Measurements from ENCODE around the gene CFAP58.

The CFAP58 gene

GRCh38 chr10:104487794-104488438, 134.3 kb downstream of the CFAP58 start:
- DNase-seq: no peak

GRCh38 chr10:104488439-104488832, 134.8 kb downstream of the CFAP58 start:
- no peak for DNase-seq

- no peak for DNase-seq
These were observed 138.8 kb downstream of the CFAP58 start for GRCh38 chr10:104492329-104492940.

DNA sequence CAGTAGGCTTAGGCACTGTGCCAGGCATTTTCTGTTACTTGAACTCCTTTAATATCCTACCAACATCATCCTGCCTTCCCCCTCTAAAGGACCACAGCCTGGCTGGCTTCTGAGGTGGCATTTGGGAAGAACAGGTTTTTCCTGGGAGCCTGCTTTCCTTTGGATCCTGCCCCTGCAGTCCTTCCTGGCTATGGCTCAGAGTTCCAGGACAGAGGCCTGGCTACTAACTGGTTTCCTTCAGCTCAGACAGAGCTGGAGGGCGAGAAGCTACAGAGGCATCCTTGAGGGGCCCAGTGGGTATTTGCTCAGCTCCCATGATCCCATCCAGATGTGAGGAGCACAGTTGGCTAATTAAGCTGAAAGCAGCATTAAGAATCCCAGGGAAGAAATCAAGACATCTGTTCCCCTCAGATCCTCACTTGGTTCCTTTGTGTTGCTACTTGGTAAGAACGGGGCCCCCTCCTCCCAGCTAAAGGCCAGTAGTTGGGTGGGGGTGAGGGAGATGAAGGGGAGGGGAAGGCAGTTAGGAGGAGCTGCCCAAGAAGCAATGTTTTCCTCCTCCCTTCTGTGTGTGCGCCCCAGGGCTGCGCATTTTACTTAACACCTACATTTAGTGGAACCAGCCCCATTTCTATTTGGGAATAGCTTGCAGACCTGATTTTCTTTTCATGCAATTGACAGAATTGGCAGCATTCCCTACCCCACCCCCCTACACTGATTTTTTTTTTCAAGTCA, 144.9 kb downstream of the CFAP58 start:
- no peak for DNase-seq

DNA sequence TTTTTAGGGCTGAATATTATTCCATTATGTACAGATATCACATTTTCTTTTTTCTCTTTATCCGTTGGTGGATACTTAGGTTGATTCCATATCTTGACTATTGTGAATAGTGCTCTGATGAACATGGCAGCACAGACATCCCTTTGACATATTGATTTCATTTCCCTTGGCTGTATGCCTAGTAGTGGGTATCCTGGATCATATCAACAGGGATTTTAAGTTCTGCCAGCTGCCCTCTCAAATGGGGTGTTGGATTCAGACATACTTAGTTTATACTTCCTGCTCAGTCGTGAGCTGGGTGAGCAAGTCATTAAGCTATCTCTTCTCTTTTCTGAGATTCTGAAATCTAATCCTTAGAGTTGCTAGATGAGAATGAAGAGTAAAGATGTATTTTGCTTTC, 147.8 kb downstream of the CFAP58 start:
- no peak for DNase-seq

DNA sequence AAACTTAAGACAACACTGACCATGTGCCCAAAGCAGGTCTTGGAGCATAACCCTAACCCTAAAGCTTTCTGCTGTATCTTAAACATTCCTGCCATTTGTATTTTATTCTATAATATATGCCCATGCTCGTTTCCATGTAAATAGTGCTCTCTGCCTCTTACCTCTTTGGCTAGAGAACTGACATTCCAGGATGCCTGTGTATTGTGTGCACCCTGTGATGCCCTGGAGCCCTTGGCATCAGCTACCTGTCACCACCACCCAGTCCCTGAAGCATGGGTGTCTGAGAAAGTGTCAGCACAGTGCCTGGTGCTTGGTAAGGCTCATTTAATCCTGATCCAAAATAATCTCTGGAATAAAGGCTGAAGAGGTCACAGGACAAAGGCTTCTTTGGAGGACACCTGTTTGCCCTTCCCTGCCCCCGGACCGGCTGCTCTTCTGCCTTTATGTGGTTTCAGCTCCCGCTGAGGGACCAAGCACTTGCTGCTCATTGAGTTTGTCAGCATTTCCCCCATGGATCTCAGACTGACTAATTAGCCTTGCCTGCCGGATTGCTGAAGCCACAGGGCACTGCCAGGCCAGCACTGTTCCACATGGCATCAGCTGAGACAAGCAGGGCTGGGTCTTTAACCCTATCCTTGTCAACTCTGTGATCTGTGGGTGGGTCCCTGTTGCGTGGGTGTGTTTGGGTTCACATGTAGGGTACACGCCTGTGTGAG, 148.4 kb downstream of the CFAP58 start:
- no peak for DNase-seq

- no peak for DNase-seq
These were observed 149.3 kb downstream of the CFAP58 start for GRCh38 chr10:104502907-104503306.

Measured in COR-L47 (cell line).